Measurements from ENCODE around the gene KCNK6. TPM values are rescaled to one million over a fixed set of nuclear protein-coding genes. Genes with fewer than 3 reads are reported as not detected.

Gene KCNK6
- total and polyA plus RNA-seq, 2 of the 8 experiments (the other 6 are each of a cell fraction or from before 2014, with no cell fraction given), result 10.6 to 13.3 TPM

- no peaks in the 10 kb centered on the region for H3K9me3 ChIP-seq (ENCODE audit: insufficient read depth in 2 of 2, low read depth in 1 of 2, low read length in 1 of 2)
- H3K36me3 ChIP-seq (ENCODE audit: control insufficient read depth in 2 of 4, insufficient read depth in 4 of 4, low read length in 3 of 4), result no peaks in the 10 kb centered on the region
- 97% methylated on average over 6 of the region's 6 CpGs; no CpG with 5 or more reads in 1 of the 2 experiments for WGBS, 2 experiments (ENCODE audit: extremely low coverage in 1 of 2, insufficient coverage in 1 of 2, insufficient read length in 1 of 2, insufficient replicate concordance in 2 of 2, low coverage in 1 of 2, low lambda C conversion rate in 2 of 2, missing lambda C conversion rate in 1 of 2)
- H4K8ac ChIP-seq (ENCODE audit: extremely low read depth, insufficient read depth, low read length), result no peak overlapping the region
- H2BK15ac ChIP-seq (ENCODE audit: low read length), result no peak overlapping the region
- no peak overlapping the region for H2BK20ac ChIP-seq (ENCODE audit: low read length)
- no peak overlapping the region for H2AK5ac ChIP-seq (ENCODE audit: low read depth, low read length)
- H2BK120ac ChIP-seq (replicated peaks; ENCODE audit: low read depth, low read length), result no peak overlapping the region
- peaks cover 0 to 5% of the 10 kb centered on the region in 2 experiments for H4K20me1 ChIP-seq (replicated peaks in 1 of 2; ENCODE audit: control insufficient read depth in 1 of 2, insufficient read depth in 2 of 2, low read length in 2 of 2)
- H2AFZ ChIP-seq (ENCODE audit: low read length), result no peak overlapping the region
- CTCF ChIA-PET (ENCODE audit: partially characterized antibody), result interaction anchor here (1.4 to 1.6 kb wide), 2 partner anchors 14 to 126 kb away, joined by 4 read pairs; no protein-coding TSS in a partner anchor
- peaks cover 0 to 2% (median 0%) of the 10 kb centered on the region in 4 experiments; a peak in 2 of 7 replicates for H3K27me3 ChIP-seq (replicated peaks in 1 of 4; ENCODE audit: control insufficient read depth in 3 of 4, extremely low read depth in 1 of 4, insufficient read depth in 3 of 4, low read length in 3 of 4)
- H4K5ac ChIP-seq (ENCODE audit: insufficient read length, low read depth, low read length), result no peak overlapping the region
- no peak overlapping the region for H3K4ac ChIP-seq (replicated peaks; ENCODE audit: insufficient read length, low read depth, low read length)
- no peak overlapping the region for H3K4me2 ChIP-seq (ENCODE audit: insufficient read depth in 1 of 2, low read depth in 2 of 2, low read length in 2 of 2)
- H3K14ac ChIP-seq (ENCODE audit: insufficient read length), result no peak overlapping the region
- H2BK12ac ChIP-seq (ENCODE audit: low read depth, low read length), result no peak overlapping the region
- H3K4me1 ChIP-seq (replicated peaks in 1 of 4; ENCODE audit: control insufficient read depth in 3 of 4, insufficient read depth in 4 of 4, low read length in 3 of 4), result peaks cover 0 to 6% (median 3%) of the 10 kb centered on the region in 4 experiments; a peak in 3 of 7 replicates
- peaks cover 7% of the 10 kb centered on the region; the same call in 1 of the 2 replicates for H3K23me2 ChIP-seq (ENCODE audit: low read depth, low read length)
- H3K9ac ChIP-seq (replicated peaks in 1 of 4; ENCODE audit: extremely low read depth in 1 of 4, low read depth in 3 of 4, low read length in 3 of 4), result no peak overlapping the region
- H3K18ac ChIP-seq (ENCODE audit: extremely low read depth, low read length), result no peak overlapping the region
- peaks cover 8% of the 10 kb centered on the region for H3K79me1 ChIP-seq (ENCODE audit: low read depth, low read length)
- no peak overlapping the region for H3K4me3 ChIP-seq (ENCODE audit: extremely low read depth in 1 of 4, insufficient read depth in 2 of 4, low read depth in 3 of 4, low read length in 4 of 4)
- DNase-seq (ENCODE audit: low read depth in 1 of 2, low spot score in 2 of 2) (no peak), FAIRE-seq (no peak)
- no peak for TF ChIP-seq TAF7 (optimal IDR thresholded peaks at IDR 0.05; ENCODE audit: borderline replicate concordance, low read depth, low read length)
- no peak for TF ChIP-seq ASH2L (IDR thresholded peaks at IDR 0.05; ENCODE audit: low read length)
- no peak for TF ChIP-seq BCL11A (IDR thresholded peaks at IDR 0.05; ENCODE audit: low read depth in 2 of 2, low read length in 2 of 2)
- TF ChIP-seq NRF1 (IDR thresholded peaks at IDR 0.05; ENCODE audit: low read depth, low read length), result no peak
- TF ChIP-seq GABPA (IDR thresholded peaks at IDR 0.05; ENCODE audit: borderline replicate concordance, insufficient read depth, low read length), result no peak
- TF ChIP-seq JUND (IDR thresholded peaks at IDR 0.05; ENCODE audit: low read length), result no peak
- TF ChIP-seq KDM1A (IDR thresholded peaks at IDR 0.05; ENCODE audit: borderline replicate concordance, low read length), result no peak
- H4K91ac ChIP-seq (replicated peaks; ENCODE audit: insufficient read length, low read length), result no peak overlapping the region
- peaks cover 0 to 11% of the 10 kb centered on the region in 2 experiments; a peak in 2 of 4 replicates for H3K79me2 ChIP-seq (ENCODE audit: control insufficient read depth in 1 of 2, insufficient read depth in 2 of 2, low read length in 2 of 2)
- no peak overlapping the region for H3K23ac ChIP-seq (ENCODE audit: insufficient read length)
- POLR2A ChIA-PET (ENCODE audit: partially characterized antibody), result no interaction called here
- H3K56ac ChIP-seq (replicated peaks; ENCODE audit: insufficient read length, low read depth, low read length), result no peak overlapping the region
- H2BK5ac ChIP-seq (ENCODE audit: low read depth, low read length), result no peak overlapping the region
- H3K27ac ChIP-seq (ENCODE audit: low read depth, low read length), result no peak overlapping the region
Observed at GRCh38 chr19:38371081-38371480, 51.4 kb downstream of the KCNK6 start.

Measured in H1 (cell line).